Measurements from ENCODE around the gene MYT1. TPM values are rescaled to one million over a fixed set of nuclear protein-coding genes. Genes with fewer than 3 reads are reported as not detected.
"Not testable (repeated sequence)": the region's sequence is repeated elsewhere in the genome, so short reads cannot be mapped to it uniquely, and the experiment has no call there.

The MYT1 gene
- polyA plus RNA-seq, 4 donors: 0.63 to 0.77 TPM; not detected in 2

GRCh38 chr20:64186071-64186598, 21.9 kb downstream of the MYT1 start:
- Histone ChIP-seq H3K27me3 (ENCODE audit: control insufficient read depth in 3 of 3, insufficient read depth in 3 of 3, low read length in 3 of 3) (no peaks in the 10 kb centered on the region), H3K36me3 (ENCODE audit: control insufficient read depth in 3 of 3, insufficient read depth in 2 of 3, low read depth in 1 of 3, low read length in 3 of 3) (no peaks in the 10 kb centered on the region), H3K27ac (ENCODE audit: low read depth in 1 of 3, low read length in 2 of 3) (no peak overlapping the region), H3K9me3 (ENCODE audit: control insufficient read depth in 2 of 2, insufficient read depth in 1 of 2, low read depth in 1 of 2, low read length in 1 of 2) (peaks cover 0 to 8% of the 10 kb centered on the region in 2 donors), H3K4me1 (ENCODE audit: control insufficient read depth in 3 of 3, insufficient read depth in 2 of 3, low read depth in 1 of 3, low read length in 2 of 3) (peaks cover 0 to 23% (median 0%) of the 10 kb centered on the region in 3 donors), H3K4me3 (ENCODE audit: low read depth in 1 of 3, low read length in 3 of 3) (no peak overlapping the region)
- FAIRE-seq (no peak), DNase-seq (no peak)
- 92 to 97% (median 95%) methylated on average over 13 of the region's 13 CpGs for WGBS, 3 donors

DNA sequence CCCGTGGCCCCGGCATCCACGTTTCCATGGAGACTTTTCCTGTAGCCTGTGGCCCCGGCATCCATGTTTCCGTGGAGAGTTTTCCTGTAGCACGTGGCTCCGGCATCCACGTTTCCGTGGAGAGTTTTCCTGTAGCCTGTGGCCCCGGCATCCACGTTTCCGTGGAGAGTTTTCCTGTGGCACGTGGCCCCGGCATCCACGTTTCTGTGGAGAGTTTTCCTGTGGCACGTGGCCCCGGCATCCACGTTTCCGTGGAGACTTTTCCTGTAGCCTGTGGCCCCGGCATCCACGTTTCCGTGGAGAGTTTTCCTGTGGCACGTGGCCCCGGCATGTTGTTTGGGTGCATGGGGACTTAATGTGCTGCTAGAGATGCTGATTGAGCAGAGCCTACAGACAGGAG, 23.0 kb downstream of the MYT1 start:
- not testable (repeated sequence) for H3K9me3 ChIP-seq (ENCODE audit: control insufficient read depth in 2 of 2, insufficient read depth in 1 of 2, low read depth in 1 of 2, low read length in 1 of 2); H3K27me3 ChIP-seq (ENCODE audit: control insufficient read depth in 3 of 3, insufficient read depth in 3 of 3, low read length in 3 of 3); H3K27ac ChIP-seq (ENCODE audit: low read depth in 1 of 3, low read length in 2 of 3); H3K36me3 ChIP-seq (ENCODE audit: control insufficient read depth in 3 of 3, insufficient read depth in 2 of 3, low read depth in 1 of 3, low read length in 3 of 3); FAIRE-seq; H3K4me3 ChIP-seq (ENCODE audit: low read depth in 1 of 3, low read length in 3 of 3); DNase-seq
- H3K4me1 ChIP-seq (ENCODE audit: control insufficient read depth in 3 of 3, insufficient read depth in 2 of 3, low read depth in 1 of 3, low read length in 2 of 3): peaks cover 0 to 23% (median 0%) of the 10 kb centered on the region in 3 donors
- WGBS, 3 donors: 93 to 96% (median 95%) methylated on average over 24 of the region's 24 CpGs

GRCh38 chr20:64188091-64188490, 23.8 kb downstream of the MYT1 start:
- no peaks in the 10 kb centered on the region for H3K36me3 ChIP-seq (ENCODE audit: control insufficient read depth in 3 of 3, insufficient read depth in 2 of 3, low read depth in 1 of 3, low read length in 3 of 3)
- H3K27ac ChIP-seq (ENCODE audit: low read depth in 1 of 3, low read length in 2 of 3): no peak overlapping the region
- DNase-seq: no peak
- H3K27me3 ChIP-seq (ENCODE audit: control insufficient read depth in 3 of 3, insufficient read depth in 3 of 3, low read length in 3 of 3): peaks cover 0 to 3% (median 0%) of the 10 kb centered on the region in 3 donors
- FAIRE-seq: no peak
- peaks cover 0 to 23% (median 0%) of the 10 kb centered on the region in 3 donors for H3K4me1 ChIP-seq (ENCODE audit: control insufficient read depth in 3 of 3, insufficient read depth in 2 of 3, low read depth in 1 of 3, low read length in 2 of 3)
- 79 to 99% (median 93%) methylated on average over 4 of the region's 4 CpGs for WGBS, 3 donors
- no peak overlapping the region for H3K4me3 ChIP-seq (ENCODE audit: low read depth in 1 of 3, low read length in 3 of 3)
- H3K9me3 ChIP-seq (ENCODE audit: control insufficient read depth in 2 of 2, insufficient read depth in 1 of 2, low read depth in 1 of 2, low read length in 1 of 2): peaks cover 0 to 8% of the 10 kb centered on the region in 2 donors

- Histone ChIP-seq H3K4me3 (ENCODE audit: low read depth in 1 of 3, low read length in 3 of 3) (no peak overlapping the region), H3K36me3 (ENCODE audit: control insufficient read depth in 3 of 3, insufficient read depth in 2 of 3, low read depth in 1 of 3, low read length in 3 of 3) (no peaks in the 10 kb centered on the region), H3K4me1 (ENCODE audit: control insufficient read depth in 3 of 3, insufficient read depth in 2 of 3, low read depth in 1 of 3, low read length in 2 of 3) (peaks cover 0 to 23% (median 0%) of the 10 kb centered on the region in 3 donors), H3K27ac (ENCODE audit: low read depth in 1 of 3, low read length in 2 of 3) (peak overlapping the region in 1 of 3 donors; percentile 78), H3K27me3 (ENCODE audit: control insufficient read depth in 3 of 3, insufficient read depth in 3 of 3, low read length in 3 of 3) (peaks cover 0 to 3% (median 0%) of the 10 kb centered on the region in 3 donors), H3K9me3 (ENCODE audit: control insufficient read depth in 2 of 2, insufficient read depth in 1 of 2, low read depth in 1 of 2, low read length in 1 of 2) (peaks cover 0 to 8% of the 10 kb centered on the region in 2 donors)
- DNase-seq: peak; percentile 59 to 97
- 40 to 52% (median 48%) methylated on average over 21 of the region's 21 CpGs for WGBS, 3 donors
- no peak for FAIRE-seq
These were observed 24.7 kb downstream of the MYT1 start for GRCh38 chr20:64188682-64189529.

- WGBS, 3 donors: 11 to 34% (median 22%) methylated on average over 5 of the region's 5 CpGs
- H3K9me3 ChIP-seq (ENCODE audit: control insufficient read depth in 2 of 2, insufficient read depth in 1 of 2, low read depth in 1 of 2, low read length in 1 of 2): peaks cover 0 to 8% of the 10 kb centered on the region in 2 donors
- H3K4me1 ChIP-seq (ENCODE audit: control insufficient read depth in 3 of 3, insufficient read depth in 2 of 3, low read depth in 1 of 3, low read length in 2 of 3): peaks cover 0 to 23% (median 0%) of the 10 kb centered on the region in 3 donors
- peak overlapping the region in 1 of 3 donors; percentile 78 for H3K27ac ChIP-seq (ENCODE audit: low read depth in 1 of 3, low read length in 2 of 3)
- peaks cover 0 to 3% (median 0%) of the 10 kb centered on the region in 3 donors for H3K27me3 ChIP-seq (ENCODE audit: control insufficient read depth in 3 of 3, insufficient read depth in 3 of 3, low read length in 3 of 3)
- no peak for DNase-seq
- H3K36me3 ChIP-seq (ENCODE audit: control insufficient read depth in 3 of 3, insufficient read depth in 2 of 3, low read depth in 1 of 3, low read length in 3 of 3): no peaks in the 10 kb centered on the region
- H3K4me3 ChIP-seq (ENCODE audit: low read depth in 1 of 3, low read length in 3 of 3): no peak overlapping the region
- FAIRE-seq: no peak
These were observed 25.3 kb downstream of the MYT1 start for GRCh38 chr20:64189530-64189966.

GRCh38 chr20:64189986-64190385, 25.7 kb downstream of the MYT1 start:
- peaks cover 0 to 8% of the 10 kb centered on the region in 2 donors for H3K9me3 ChIP-seq (ENCODE audit: control insufficient read depth in 2 of 2, insufficient read depth in 1 of 2, low read depth in 1 of 2, low read length in 1 of 2)
- H3K4me1 ChIP-seq (ENCODE audit: control insufficient read depth in 3 of 3, insufficient read depth in 2 of 3, low read depth in 1 of 3, low read length in 2 of 3): peaks cover 0 to 23% (median 0%) of the 10 kb centered on the region in 3 donors
- H3K4me3 ChIP-seq (ENCODE audit: low read depth in 1 of 3, low read length in 3 of 3): no peak overlapping the region
- FAIRE-seq (no peak), DNase-seq (no peak)
- H3K27me3 ChIP-seq (ENCODE audit: control insufficient read depth in 3 of 3, insufficient read depth in 3 of 3, low read length in 3 of 3): peaks cover 0 to 3% (median 0%) of the 10 kb centered on the region in 3 donors
- peak overlapping the region in 1 of 3 donors; percentile 78 for H3K27ac ChIP-seq (ENCODE audit: low read depth in 1 of 3, low read length in 2 of 3)
- 25 to 63% (median 33%) methylated on average over 8 of the region's 8 CpGs for WGBS, 3 donors
- H3K36me3 ChIP-seq (ENCODE audit: control insufficient read depth in 3 of 3, insufficient read depth in 2 of 3, low read depth in 1 of 3, low read length in 3 of 3): no peaks in the 10 kb centered on the region

DNA sequence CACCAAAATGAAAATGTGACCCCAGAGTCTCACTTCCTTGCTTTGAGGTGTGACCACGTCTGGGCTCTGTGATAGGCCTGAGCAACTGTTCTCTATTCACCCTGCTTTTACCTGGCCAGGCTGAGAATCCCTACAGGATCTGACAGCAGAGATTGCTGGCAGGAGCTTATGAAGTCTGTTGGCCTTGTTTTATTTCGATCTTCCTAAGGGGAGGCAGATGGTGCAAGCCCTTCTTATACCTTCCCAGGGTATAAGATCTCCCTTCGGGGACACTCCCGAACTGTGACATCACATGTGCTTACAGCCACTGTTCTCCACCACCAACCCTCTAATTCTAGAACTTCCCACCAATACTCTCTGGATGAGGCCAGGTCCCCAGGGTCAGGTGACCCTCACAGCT, 26.8 kb downstream of the MYT1 start:
- Histone ChIP-seq H3K27ac (ENCODE audit: low read depth in 1 of 3, low read length in 2 of 3) (no peak overlapping the region), H3K4me3 (ENCODE audit: low read depth in 1 of 3, low read length in 3 of 3) (no peak overlapping the region), H3K36me3 (ENCODE audit: control insufficient read depth in 3 of 3, insufficient read depth in 2 of 3, low read depth in 1 of 3, low read length in 3 of 3) (no peaks in the 10 kb centered on the region), H3K27me3 (ENCODE audit: control insufficient read depth in 3 of 3, insufficient read depth in 3 of 3, low read length in 3 of 3) (peaks cover 0 to 3% (median 0%) of the 10 kb centered on the region in 3 donors), H3K4me1 (ENCODE audit: control insufficient read depth in 3 of 3, insufficient read depth in 2 of 3, low read depth in 1 of 3, low read length in 2 of 3) (peaks cover 0 to 23% (median 0%) of the 10 kb centered on the region in 3 donors), H3K9me3 (ENCODE audit: control insufficient read depth in 2 of 2, insufficient read depth in 1 of 2, low read depth in 1 of 2, low read length in 1 of 2) (peaks cover 0 to 8% of the 10 kb centered on the region in 2 donors)
- DNase-seq (no peak), FAIRE-seq (no peak)
- WGBS, 3 donors: 74 to 84% (median 84%) methylated on average over 4 of the region's 4 CpGs

GRCh38 chr20:64192406-64192805, 28.2 kb downstream of the MYT1 start:
- Histone ChIP-seq H3K27ac (ENCODE audit: low read depth in 1 of 3, low read length in 2 of 3) (no peak overlapping the region), H3K4me3 (ENCODE audit: low read depth in 1 of 3, low read length in 3 of 3) (no peak overlapping the region), H3K9me3 (ENCODE audit: control insufficient read depth in 2 of 2, insufficient read depth in 1 of 2, low read depth in 1 of 2, low read length in 1 of 2) (peaks cover 0 to 4% of the 10 kb centered on the region in 2 donors), H3K36me3 (ENCODE audit: control insufficient read depth in 3 of 3, insufficient read depth in 2 of 3, low read depth in 1 of 3, low read length in 3 of 3) (no peaks in the 10 kb centered on the region), H3K4me1 (ENCODE audit: control insufficient read depth in 3 of 3, insufficient read depth in 2 of 3, low read depth in 1 of 3, low read length in 2 of 3) (peaks cover 0 to 23% (median 0%) of the 10 kb centered on the region in 3 donors), H3K27me3 (ENCODE audit: control insufficient read depth in 3 of 3, insufficient read depth in 3 of 3, low read length in 3 of 3) (peaks cover 0 to 3% (median 0%) of the 10 kb centered on the region in 3 donors)
- DNase-seq: no peak
- no peak for FAIRE-seq
- WGBS, 3 donors: 58 to 80% (median 60%) methylated on average over 9 of the region's 9 CpGs

Measured in small intestine (tissue), 7 donors.